HG03097 (cell line): Measurements from ENCODE around the gene ARMC12.

Source experiments
- ATAC-seq: cut with Tn5 transposase; IDR thresholded peaks from one replicate; pipeline ENCODE4 v1.9.1; 2021; ENCODE audit not compliant: unreplicated experiment, low FRiP score

The ARMC12 gene

GRCh38 chr6:35717449-35718374, 19.1 kb upstream of the ARMC12 start:
- ATAC-seq, result no peak

DNA sequence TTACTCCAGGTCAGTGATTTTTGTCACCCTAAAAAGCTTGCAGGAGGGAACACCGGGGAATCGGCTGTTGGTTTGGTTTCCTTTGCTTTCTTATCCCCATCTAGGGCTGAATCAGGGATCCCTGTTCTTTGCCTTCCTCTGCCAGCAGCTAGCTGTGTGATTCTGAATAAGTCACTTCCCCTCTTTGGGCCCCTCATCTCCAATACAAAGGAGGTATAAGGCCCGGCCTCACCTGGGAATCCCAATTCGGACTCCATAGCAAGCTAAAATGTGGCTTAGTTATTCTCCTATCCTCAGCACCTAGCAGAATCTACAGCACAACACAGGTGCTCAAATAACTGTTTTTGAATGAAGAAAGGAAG, 18.5 kb upstream of the ARMC12 start:
- no peak for ATAC-seq

DNA sequence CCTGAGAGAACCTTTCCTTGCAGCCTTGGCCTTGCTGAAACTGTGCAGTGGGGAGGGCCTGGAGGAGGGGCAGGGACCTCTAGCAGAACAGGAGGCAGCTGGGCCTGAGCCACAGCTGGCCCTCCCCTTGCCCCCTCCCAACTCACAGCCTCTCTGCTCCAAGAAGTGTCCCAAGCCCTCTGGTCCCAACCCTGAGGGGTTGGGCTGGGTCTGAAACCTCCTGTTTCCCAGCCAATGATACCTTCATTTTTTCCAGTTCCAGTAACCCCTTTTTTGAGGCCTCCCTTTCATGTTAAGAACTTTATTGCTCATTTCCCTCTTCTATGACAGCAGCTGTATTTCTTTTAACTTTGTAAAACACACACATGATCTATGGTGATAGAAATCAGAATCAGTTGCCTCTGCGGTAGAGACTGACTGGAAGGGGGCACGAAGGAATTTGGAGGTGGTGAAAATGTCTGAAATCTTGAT, 17.9 kb upstream of the ARMC12 start:
- ATAC-seq, result no peak

DNA sequence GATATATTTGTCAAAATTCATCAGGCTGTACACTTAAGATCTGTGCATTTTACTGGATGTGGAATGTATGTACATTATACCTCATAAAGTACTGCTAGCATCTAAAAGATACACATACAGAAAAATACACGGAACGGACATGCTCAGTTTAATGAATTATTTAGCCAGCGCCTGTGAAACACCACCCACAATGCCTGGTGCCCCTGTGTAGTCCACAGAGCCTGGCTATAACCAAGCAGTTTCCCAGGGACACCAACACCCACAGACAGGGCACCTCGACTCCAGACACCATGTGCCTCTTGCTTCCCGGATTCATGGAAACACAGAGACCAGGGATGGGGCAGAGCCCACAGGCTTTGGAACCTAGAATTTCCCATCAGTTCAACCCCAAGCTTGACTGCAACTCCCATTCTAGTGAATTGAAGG, 17.4 kb upstream of the ARMC12 start:
- peak; percentile 19 for ATAC-seq

DNA sequence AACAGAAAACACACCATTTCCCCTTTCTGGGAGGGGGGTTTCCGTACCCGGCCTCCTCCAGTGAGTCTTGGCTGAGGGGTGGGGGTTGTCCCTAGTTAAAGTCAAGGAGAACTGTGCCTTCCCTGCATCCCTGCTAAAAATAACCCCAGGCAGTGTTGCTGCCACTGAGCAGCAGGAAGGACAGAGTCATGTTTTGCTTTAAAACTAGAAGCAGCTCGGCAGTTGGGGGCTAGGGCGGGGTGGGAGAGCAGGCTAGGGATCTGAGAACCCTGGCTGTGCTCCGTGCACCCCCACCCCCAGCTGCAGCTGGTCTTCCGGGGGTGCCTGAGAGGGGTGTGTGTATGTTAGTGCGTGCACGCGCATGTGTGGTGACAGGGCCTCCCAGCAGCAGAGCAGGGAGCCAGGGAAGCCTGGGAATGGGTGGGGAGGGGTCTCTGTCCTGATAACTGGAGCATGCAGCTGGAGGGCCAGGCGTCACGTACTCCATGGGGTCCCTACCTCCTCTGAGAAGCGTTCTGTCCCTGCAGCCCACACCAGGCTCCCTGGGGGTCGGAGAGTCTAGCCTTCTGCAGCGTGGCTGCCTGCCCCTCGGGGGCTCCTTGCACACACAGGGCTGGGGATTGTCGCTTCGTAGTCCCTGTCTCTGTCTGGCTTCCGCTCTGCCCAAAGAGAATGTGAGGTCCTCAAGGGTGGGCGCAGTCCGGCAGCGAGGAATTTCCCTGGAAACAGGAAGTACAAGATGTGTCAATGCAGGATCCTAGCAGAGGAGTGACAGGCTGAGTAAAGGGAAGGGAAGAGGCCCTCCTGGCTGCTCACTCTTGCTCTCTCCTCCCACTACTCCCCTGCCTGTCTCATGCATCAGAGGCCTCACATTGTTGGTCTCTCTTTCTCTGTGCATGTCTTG, 16.8 kb upstream of the ARMC12 start:
- ATAC-seq, result peak; percentile 46

DNA sequence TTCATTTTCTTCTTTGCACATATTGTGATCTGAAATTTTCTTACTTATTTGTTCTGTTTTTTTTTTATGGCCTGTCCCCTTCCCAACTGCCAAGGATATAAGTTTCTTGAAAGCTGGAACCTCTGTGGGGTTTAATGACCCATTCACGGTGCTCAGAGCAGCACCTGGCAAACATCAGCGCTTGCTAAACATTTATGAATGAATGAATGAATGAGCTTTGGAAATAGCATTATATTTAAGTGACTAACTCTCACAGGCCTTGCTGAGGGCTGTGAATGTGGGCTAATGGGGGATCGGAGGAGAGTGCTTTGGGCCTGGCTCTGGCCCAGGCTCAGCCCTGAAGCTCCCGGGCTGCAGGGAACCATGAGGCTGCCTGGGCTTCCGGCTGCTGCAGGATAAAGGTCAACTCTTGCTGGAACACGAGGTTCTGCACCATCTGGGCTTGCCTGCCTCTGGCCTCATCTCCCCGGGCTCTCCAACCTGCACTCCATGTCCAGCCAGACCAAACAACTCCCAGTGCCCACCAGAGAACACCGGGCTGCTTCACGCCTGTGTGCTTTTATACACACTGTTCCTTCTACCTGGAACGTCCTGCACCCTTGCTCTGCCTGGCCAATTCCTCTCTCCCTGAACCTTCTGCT, 14.6 kb upstream of the ARMC12 start:
- no peak for ATAC-seq

- ATAC-seq, result no peak
Measured at GRCh38 chr6:35723587-35723986, 13.2 kb upstream of the ARMC12 start.

- no peak for ATAC-seq
Measured at GRCh38 chr6:35724059-35724458, 12.8 kb upstream of the ARMC12 start.

DNA sequence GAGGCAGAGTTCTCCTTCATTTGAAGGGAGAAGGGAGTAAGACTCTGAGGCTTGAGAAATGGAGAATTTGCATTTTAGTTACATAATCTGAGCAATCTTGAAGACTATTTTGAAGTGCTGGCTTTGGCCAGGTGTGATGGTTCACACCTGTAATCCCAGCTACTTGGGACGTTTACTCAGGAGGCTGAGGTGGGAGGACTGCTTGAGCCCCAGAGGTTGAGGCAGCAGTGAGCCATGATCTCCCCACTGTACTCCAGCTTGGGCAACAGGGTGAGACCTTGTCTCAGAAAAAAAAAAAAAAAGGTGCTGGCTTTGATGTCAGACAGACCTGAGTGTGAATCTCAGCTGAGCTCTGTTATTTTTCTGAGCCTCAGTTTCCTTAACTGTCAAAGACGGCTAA, 12.4 kb upstream of the ARMC12 start:
- no peak for ATAC-seq

DNA sequence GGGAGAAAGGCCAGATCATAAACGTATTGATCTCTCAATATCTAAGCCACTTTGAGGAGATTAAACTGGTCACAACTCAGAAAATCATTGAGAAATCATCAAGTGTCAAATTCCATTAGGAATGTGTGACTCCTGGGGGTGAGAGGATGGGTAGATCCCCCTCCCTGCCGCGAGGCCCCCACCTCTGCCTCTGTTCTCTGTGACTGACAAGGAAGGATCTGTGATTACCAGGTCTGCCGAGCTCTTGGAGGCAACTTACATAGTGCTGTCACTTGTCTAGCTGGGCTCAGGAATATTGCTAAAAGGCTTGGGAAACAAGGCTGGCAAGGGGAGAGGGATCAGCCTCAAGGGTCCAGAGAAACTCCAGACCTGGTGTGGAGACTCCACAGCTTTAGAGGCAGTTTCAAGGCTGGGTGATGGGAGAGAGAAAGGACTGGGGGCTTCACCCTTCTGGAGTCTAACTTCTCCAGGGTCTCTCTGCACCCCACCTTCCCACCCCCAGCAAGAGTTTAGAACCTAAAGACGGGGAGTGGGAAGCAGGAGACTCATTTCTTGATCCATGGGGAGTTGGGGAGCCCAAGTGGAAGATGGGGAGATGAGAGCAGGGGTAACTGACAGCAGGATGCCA, 11.6 kb upstream of the ARMC12 start:
- ATAC-seq, result no peak

- no peak for ATAC-seq
Measured at GRCh38 chr6:35725721-35726438, 11.0 kb upstream of the ARMC12 start.

DNA sequence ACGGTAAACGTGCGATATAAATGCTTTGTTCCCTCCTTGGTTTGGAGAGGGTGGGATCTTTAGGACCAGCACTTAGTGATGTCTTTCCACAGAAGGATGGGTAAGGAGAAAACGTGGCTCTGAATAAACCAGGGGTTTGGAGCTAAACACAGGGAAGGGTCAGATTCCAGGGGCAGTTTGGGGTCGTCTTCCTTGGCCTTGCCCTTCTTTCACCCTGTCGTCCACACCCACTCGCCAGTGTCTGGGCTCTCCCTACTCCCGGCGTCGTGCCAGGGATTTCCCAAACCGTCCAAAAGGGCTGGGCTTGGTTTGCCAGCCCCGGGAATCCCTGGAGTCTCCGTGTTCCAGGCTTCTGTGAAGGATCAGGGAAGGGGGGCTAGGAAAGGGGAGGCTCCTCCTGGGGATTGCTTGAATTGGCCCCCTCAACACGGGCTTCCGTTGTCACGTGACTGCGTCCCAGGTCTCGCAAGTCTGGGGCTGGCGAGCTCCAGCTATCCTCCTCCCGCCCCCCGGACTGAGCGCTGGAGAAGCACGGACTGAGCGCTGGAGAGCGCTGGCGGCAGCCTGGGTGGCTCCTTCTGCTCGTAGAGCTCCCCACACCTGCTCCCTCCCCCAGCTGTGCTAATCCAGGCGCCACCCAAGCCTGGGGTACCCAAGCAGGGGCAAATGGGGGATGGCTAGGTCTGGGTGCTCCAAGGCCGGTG, 9.4 kb upstream of the ARMC12 start:
- no peak for ATAC-seq

- ATAC-seq, result peak; percentile 31
Measured at GRCh38 chr6:35727935-35728682, 8.7 kb upstream of the ARMC12 start.

DNA sequence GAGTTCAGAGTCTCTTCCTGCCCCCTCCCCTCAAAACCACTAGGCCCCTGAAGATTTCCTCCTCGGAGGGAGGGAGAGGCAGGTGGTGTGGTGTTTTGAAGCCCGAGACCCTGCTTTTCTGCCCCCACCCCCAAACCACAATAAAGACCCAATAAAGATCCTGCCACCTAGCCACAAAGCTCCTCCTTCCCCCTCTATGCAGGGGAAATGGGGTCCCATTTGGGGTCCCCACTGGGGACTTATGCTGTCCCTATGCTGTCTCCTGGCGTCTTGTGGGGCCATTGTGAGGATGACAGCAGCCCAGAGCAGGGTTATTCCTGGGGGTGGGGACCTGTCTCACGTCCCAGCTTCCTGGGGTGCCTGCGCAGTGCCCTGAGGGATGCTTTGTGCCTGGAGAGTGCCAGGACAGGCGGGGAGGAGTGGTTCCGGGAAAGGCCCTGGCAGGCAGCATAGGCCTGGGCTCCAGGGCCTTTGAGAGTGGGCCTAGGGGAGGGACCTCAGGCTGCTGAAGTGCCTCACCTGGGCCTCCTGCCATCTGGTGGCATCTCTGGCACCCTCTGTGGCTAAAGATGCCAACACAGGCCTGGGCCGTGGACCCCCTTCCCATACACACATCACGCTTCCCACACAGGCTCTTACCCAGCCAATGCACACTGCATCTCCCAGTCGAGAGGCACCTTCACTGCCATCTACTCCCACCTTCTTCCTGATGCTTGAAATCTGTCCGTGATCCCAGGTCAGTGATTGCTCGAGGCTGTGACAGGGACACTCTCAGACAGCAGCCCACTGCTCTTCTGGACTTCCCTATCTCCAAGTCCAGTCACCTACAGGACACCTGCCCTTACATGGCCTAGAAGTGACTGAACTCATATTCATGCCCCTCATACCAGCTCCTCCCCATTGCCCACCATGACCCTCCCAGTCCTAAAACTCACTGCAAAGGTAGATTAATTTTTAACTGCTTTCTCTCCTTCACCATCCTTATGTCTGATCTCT, 7.9 kb upstream of the ARMC12 start:
- ATAC-seq, result no peak

DNA sequence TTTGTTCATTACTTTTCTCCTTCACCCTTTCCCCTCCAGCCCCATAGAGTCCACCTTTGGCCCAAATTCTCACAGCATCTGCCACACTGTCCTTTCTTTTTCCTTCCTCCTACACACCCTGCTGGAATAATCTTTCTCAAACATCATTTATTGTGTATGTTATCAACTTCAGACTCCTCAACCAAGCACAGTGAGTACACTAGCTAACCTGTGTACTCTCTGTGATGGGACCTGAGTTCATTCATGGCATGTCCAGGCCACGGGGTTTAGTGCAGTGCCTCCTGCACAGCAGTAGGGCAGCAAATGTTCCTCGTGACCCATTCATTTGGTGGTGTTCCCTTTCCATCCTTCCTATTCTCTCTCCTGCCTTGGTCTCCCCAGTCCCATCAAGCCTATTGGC, 7.1 kb upstream of the ARMC12 start:
- ATAC-seq, result no peak

- ATAC-seq, result no peak
Measured at GRCh38 chr6:35730745-35731413, 6.0 kb upstream of the ARMC12 start.

DNA sequence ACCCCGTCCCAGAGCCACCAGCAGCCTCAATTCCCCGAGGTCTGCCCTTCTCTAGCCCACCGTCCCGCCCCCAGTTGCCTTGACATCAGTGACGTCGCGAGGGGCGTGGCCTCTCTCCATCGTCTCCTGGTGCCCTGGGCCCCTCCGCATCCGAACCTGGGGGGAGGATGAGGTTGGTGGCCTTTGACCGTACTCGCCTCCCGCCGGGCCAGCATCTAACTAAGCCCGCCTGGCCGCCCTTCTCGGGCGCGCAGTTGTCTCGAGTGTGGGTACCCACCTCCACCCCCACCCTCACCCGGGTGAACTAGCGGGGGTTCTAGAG, 5.5 kb upstream of the ARMC12 start:
- ATAC-seq, result peak; percentile 44
